HepG2 (cell line): ENCODE measurements around the gene NME1. TPM values are rescaled to one million over a fixed set of nuclear protein-coding genes. Genes with fewer than 3 reads are reported as not detected.

Experiments
- CCAR2 ChIP-seq: fragments of 200-400 bp; formaldehyde crosslinking; optimal IDR thresholded peaks from 2 replicates; pipeline ENCODE3; 2018; ENCODE audit warnings: low read depth, mild to moderate bottlenecking, low read length, moderate library complexity
- KDM5A ChIP-seq: fragments of 200-600 bp; sonication (generic); IDR thresholded peaks from 2 replicates; pipeline ENCODE4 v1.7.0; 2018; ENCODE audit warnings: antibody characterized with exemption, mild to moderate bottlenecking, low read length, borderline replicate concordance
- SMARCC2 ChIP-seq: fragments of 450-650 bp; IDR thresholded peaks from 2 replicates; pipeline ENCODE4 v1.6.1; 2017; ENCODE audit warnings: antibody characterized with exemption, mild to moderate bottlenecking
- ZHX1 ChIP-seq: sonication (generic); formaldehyde crosslinking; IDR thresholded peaks from 2 replicates; pipeline ENCODE4 v1.8.1; 2022; ENCODE audit warnings: low read depth, mild to moderate bottlenecking, missing genetic modification reagents
- ZHX2 ChIP-seq, 2 experiments: sonication (generic) in 1 of 2; formaldehyde crosslinking in 1 of 2; IDR thresholded peaks; 2 replicates each; pipeline versions ENCODE4 v1.6.1 to v1.9.0; 2014 to 2022; ENCODE audit warnings: antibody characterized with exemption in 1 of 2, borderline replicate concordance in 1 of 2, inconsistent platforms in 1 of 2, low read depth in 1 of 2, missing genetic modification reagents in 1 of 2
- ZNF235 ChIP-seq: sonication (generic); formaldehyde crosslinking; IDR thresholded peaks from 2 replicates; pipeline ENCODE4 v1.8.1; 2023; ENCODE audit warnings: mild to moderate bottlenecking, missing genetic modification reagents, borderline replicate concordance
- ZNF570 ChIP-seq: sonication (generic); formaldehyde crosslinking; IDR thresholded peaks from 2 replicates; pipeline ENCODE4 v1.4.0; 2020; ENCODE audit warnings: mild to moderate bottlenecking, missing genetic modification reagents, borderline replicate concordance
- ZNF605 ChIP-seq: sonication (generic); formaldehyde crosslinking; IDR thresholded peaks from 2 replicates; pipeline ENCODE4 v1.8.0; 2022; ENCODE audit warnings: mild to moderate bottlenecking, missing genetic modification reagents
- polyA plus RNA-seq, 8 experiments: library from polyadenylated mRNA; depleted of rRNA in 3 of 8; stranded (reverse) in 7 of 8; unstranded in 1 of 8; fragments of >200 nt; fragmentation: Illumina TruSeq in 4 of 8; extraction: Trizol in 4 of 8; gene quantifications; 2 replicates each; pipeline versions ENCODE4 v1.2.1 to v1.2.3, GENCODE V29; 2011 to 2016; ENCODE audit warnings: low read depth in 4 of 8, missing spikeins in 1 of 8, mixed read lengths in 1 of 8; ENCODE audit not compliant: insufficient read depth in 1 of 8
- total RNA-seq, 5 experiments: library from RNA; depleted of rRNA; stranded (reverse); fragments of >200 nt; fragmentation: Illumina TruSeq; extraction: Trizol; gene quantifications; 2 replicates each; pipeline ENCODE4 v1.2.3, GENCODE V29; 2016; ENCODE audit warnings: low read depth in 1 of 5
- TF ChIP-seq, protein P1 (sequence below): sonication (generic); formaldehyde crosslinking; IDR thresholded peaks from 2 replicates; pipeline ENCODE4 v1.4.0; 2020; ENCODE audit warnings: missing genetic modification reagents, borderline replicate concordance
- TF ChIP-seq, protein P2 (sequence below): sonication (generic); formaldehyde crosslinking; IDR thresholded peaks from 2 replicates; pipeline ENCODE4 v1.5.0; 2020; ENCODE audit warnings: missing genetic modification reagents
- TF ChIP-seq, protein P3 (sequence below): sonication (generic); formaldehyde crosslinking; IDR thresholded peaks from 2 replicates; pipeline ENCODE4 v1.9.0; 2021; ENCODE audit warnings: missing genetic modification reagents, mild to moderate bottlenecking, borderline replicate concordance
- TF ChIP-seq, protein P4 (sequence below): sonication (generic); formaldehyde crosslinking; IDR thresholded peaks from 2 replicates; pipeline ENCODE4 v1.8.0; 2022; ENCODE audit warnings: mild to moderate bottlenecking, missing genetic modification reagents; ENCODE audit not compliant: insufficient replicate concordance

Gene NME1
- total and polyA plus RNA-seq, 2 of the 13 experiments (the other 11 are each of a cell fraction or from before 2014, with no cell fraction given), result 295 to 516 TPM

DNA sequence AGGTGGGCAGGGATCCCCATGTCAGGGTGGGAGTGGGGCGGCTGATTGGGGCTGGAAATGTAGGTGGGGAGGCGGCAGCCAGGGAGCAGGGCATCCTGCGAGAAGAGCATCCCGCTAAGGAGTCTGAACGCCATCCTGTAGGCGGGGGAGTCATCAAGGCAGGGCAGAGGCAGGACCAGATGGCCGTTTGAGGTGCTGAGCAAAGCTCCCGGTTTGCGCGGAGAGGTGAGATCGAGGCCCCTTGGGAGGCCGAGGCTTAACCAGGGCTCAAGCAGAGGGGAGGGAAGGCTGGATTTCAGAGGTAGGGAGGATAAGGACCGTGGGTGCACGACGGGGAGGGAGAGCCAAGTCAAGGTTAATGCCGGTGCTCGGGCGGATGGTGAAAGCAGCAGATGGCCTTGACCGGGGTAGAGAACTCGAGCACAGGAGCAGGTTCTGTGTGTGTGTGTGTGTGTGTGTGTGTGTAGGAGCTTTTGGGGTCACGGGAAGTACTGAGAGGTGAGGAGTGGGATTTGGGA lies 12.4 kb downstream of the NME1 start (continued):
- 0 out of 2 replicates have a peak, but pooled peaks have one; percentile 32 for TF ChIP-seq ZHX2 (IDR thresholded peaks at IDR 0.05; ENCODE audit: low read depth)
- no peak for TF ChIP-seq ZHX2 (CRISPR knock-in tag; IDR thresholded peaks at IDR 0.05; ENCODE audit: borderline replicate concordance)
- peak; percentile 45; the same call in 1 of the 2 replicates for TF ChIP-seq KDM5A
- TF ChIP-seq, protein P1, sequence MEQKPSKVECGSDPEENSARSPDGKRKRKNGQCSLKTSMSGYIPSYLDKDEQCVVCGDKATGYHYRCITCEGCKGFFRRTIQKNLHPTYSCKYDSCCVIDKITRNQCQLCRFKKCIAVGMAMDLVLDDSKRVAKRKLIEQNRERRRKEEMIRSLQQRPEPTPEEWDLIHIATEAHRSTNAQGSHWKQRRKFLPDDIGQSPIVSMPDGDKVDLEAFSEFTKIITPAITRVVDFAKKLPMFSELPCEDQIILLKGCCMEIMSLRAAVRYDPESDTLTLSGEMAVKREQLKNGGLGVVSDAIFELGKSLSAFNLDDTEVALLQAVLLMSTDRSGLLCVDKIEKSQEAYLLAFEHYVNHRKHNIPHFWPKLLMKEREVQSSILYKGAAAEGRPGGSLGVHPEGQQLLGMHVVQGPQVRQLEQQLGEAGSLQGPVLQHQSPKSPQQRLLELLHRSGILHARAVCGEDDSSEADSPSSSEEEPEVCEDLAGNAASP (CRISPR knock-in tag), result peak; percentile 11; the same call in 1 of the 2 replicates
- TF ChIP-seq, protein P2, sequence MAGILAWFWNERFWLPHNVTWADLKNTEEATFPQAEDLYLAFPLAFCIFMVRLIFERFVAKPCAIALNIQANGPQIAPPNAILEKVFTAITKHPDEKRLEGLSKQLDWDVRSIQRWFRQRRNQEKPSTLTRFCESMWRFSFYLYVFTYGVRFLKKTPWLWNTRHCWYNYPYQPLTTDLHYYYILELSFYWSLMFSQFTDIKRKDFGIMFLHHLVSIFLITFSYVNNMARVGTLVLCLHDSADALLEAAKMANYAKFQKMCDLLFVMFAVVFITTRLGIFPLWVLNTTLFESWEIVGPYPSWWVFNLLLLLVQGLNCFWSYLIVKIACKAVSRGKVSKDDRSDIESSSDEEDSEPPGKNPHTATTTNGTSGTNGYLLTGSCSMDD (CRISPR knock-in tag), result no peak
- TF ChIP-seq, protein P3, sequence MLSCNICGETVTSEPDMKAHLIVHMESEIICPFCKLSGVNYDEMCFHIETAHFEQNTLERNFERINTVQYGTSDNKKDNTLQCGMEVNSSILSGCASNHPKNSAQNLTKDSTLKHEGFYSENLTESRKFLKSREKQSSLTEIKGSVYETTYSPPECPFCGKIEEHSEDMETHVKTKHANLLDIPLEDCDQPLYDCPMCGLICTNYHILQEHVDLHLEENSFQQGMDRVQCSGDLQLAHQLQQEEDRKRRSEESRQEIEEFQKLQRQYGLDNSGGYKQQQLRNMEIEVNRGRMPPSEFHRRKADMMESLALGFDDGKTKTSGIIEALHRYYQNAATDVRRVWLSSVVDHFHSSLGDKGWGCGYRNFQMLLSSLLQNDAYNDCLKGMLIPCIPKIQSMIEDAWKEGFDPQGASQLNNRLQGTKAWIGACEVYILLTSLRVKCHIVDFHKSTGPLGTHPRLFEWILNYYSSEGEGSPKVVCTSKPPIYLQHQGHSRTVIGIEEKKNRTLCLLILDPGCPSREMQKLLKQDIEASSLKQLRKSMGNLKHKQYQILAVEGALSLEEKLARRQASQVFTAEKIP (CRISPR knock-in tag), result no peak
- TF ChIP-seq ZNF605, result peak; percentile 91
- TF ChIP-seq, protein P4, sequence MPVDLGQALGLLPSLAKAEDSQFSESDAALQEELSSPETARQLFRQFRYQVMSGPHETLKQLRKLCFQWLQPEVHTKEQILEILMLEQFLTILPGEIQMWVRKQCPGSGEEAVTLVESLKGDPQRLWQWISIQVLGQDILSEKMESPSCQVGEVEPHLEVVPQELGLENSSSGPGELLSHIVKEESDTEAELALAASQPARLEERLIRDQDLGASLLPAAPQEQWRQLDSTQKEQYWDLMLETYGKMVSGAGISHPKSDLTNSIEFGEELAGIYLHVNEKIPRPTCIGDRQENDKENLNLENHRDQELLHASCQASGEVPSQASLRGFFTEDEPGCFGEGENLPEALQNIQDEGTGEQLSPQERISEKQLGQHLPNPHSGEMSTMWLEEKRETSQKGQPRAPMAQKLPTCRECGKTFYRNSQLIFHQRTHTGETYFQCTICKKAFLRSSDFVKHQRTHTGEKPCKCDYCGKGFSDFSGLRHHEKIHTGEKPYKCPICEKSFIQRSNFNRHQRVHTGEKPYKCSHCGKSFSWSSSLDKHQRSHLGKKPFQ (CRISPR knock-in tag), result peak; percentile 84
- TF ChIP-seq CCAR2, result peak; percentile 13
- peak; percentile 71; the same call in 1 of the 2 replicates for TF ChIP-seq ZHX1
- TF ChIP-seq SMARCC2, result no peak
- TF ChIP-seq ZNF570, result no peak
- no peak for TF ChIP-seq ZNF235 (CRISPR knock-in tag)
